Thyroid gland (tissue), 4 donors: ENCODE measurements around the gene GRM1. TPM values are rescaled to one million over a fixed set of nuclear protein-coding genes. Genes with fewer than 3 reads are reported as not detected.

Experiments
- DNase-seq, 2 donors: peaks; one replicate each; pipeline ENCODE4 v3.0.0-alpha.2; 2019
- H3K27ac ChIP-seq, 3 donors: fragments of 200-600 bp; sonication (generic); 1 replicate in 2 of 3; 2 replicates in 1 of 3; pipeline ENCODE4 v1.5.1; 2016 to 2019; ENCODE audit warnings: mild to moderate bottlenecking in 1 of 3, moderate library complexity in 1 of 3
- H3K27me3 ChIP-seq: fragments of 200-600 bp; sonication (generic); one replicate; pipeline ENCODE4 v1.5.1; 2019
- H3K36me3 ChIP-seq, 2 donors: fragments of 200-600 bp; sonication (generic); one replicate each; pipeline ENCODE4 v1.5.1; 2016 to 2019
- H3K4me1 ChIP-seq, 2 donors: fragments of 200-600 bp; sonication (generic); one replicate each; pipeline ENCODE4 v1.5.1; 2017 to 2019
- H3K4me3 ChIP-seq, 3 donors: fragments of 200-600 bp; sonication (generic); replicated peaks in 1 of 3; 1 replicate in 2 of 3; 2 replicates in 1 of 3; pipeline ENCODE4 v1.5.1; 2016; ENCODE audit warnings: mild to moderate bottlenecking in 1 of 3
- H3K9me3 ChIP-seq: fragments of 200-600 bp; sonication (generic); one replicate; pipeline ENCODE4 v1.5.1; 2017
- CTCF ChIP-seq, 6 experiments: fragments of 200-600 bp in 3 of 6; fragments of 450-650 bp in 3 of 6; sonication (generic) in 3 of 6; IDR thresholded peaks; one replicate each; pipeline ENCODE4 v1.5.1; 2016 to 2019; ENCODE audit warnings: antibody characterized with exemption in 6 of 6, mild to moderate bottlenecking in 2 of 6, inconsistent platforms in 1 of 6, moderate library complexity in 1 of 6
- POLR2A ChIP-seq, 2 donors: fragments of 450-650 bp; IDR thresholded peaks; one replicate each; pipeline ENCODE4 v1.6.1; 2017; ENCODE audit warnings: antibody characterized with exemption in 2 of 2, mild to moderate bottlenecking in 2 of 2, moderate library complexity in 1 of 2
- WGBS, 2 donors: methylation state at CpG; one replicate each; pipeline ENCODE4 v1.1.5; 2017; 5-methylcytosine and 5-hydroxymethylcytosine counted together
- intact Hi-C: fragments of 100-400 bp; cut with DNase I; formaldehyde crosslinking; loops from one replicate; pipeline ENCODE4 v1.15.1; 2023
- total RNA-seq, 4 donors: library from RNA; depleted of rRNA; stranded (reverse); fragments of >200 nt; gene quantifications; one replicate each; pipeline ENCODE4 v1.2.3, GENCODE V29; 2016

GRM1 gene
- total RNA-seq, 4 donors from 2014 or later = 0.29 to 2.5 (median 0.48) TPM

GRCh38 chr6:146183831-146184230 is 155.0 kb downstream of the GRM1 start:
- intact Hi-C loops = no loop called here
- Histone ChIP-seq H3K27ac (no peak overlapping the region), H3K27me3 (no peaks in the 10 kb centered on the region), H3K9me3 (no peaks in the 10 kb centered on the region), H3K36me3 (no peaks in the 10 kb centered on the region), H3K4me3 (no peak overlapping the region), H3K4me1 (no peaks in the 10 kb centered on the region)
- 61 to 85% methylated on average over 1 of the region's 1 CpG for WGBS, 2 donors
- no peak for DNase-seq
- no peak for TF ChIP-seq POLR2A (IDR thresholded peaks at IDR 0.05)
- TF ChIP-seq CTCF (IDR thresholded peaks at IDR 0.05) = no peak

GRCh38 chr6:146184701-146185100 is 155.8 kb downstream of the GRM1 start:
- no peak for DNase-seq
- Histone ChIP-seq H3K27me3 (no peaks in the 10 kb centered on the region), H3K27ac (no peak overlapping the region), H3K9me3 (no peaks in the 10 kb centered on the region), H3K4me3 (no peak overlapping the region), H3K4me1 (no peaks in the 10 kb centered on the region), H3K36me3 (no peaks in the 10 kb centered on the region)
- no peak for TF ChIP-seq POLR2A (IDR thresholded peaks at IDR 0.05)
- no peak for TF ChIP-seq CTCF (IDR thresholded peaks at IDR 0.05)
- intact Hi-C loops = no loop called here
- WGBS, 2 donors = 92 to 95% methylated on average over 1 of the region's 1 CpG

- no peaks in the 10 kb centered on the region for H3K9me3 ChIP-seq
- no peak for DNase-seq
- H3K4me1 ChIP-seq = no peaks in the 10 kb centered on the region
- WGBS, 2 donors = 81 to 83% methylated on average over 3 of the region's 3 CpGs
- intact Hi-C loops = no loop called here
- no peak overlapping the region for H3K4me3 ChIP-seq
- H3K36me3 ChIP-seq = no peaks in the 10 kb centered on the region
- no peaks in the 10 kb centered on the region for H3K27me3 ChIP-seq
- no peak overlapping the region for H3K27ac ChIP-seq
- TF ChIP-seq POLR2A (IDR thresholded peaks at IDR 0.05) = no peak
- no peak for TF ChIP-seq CTCF (IDR thresholded peaks at IDR 0.05)
Measured at GRCh38 chr6:146189131-146189530, 160.3 kb downstream of the GRM1 start.

GRCh38 chr6:146190581-146190980 is 161.7 kb downstream of the GRM1 start:
- 64 to 76% methylated on average over 2 of the region's 2 CpGs for WGBS, 2 donors
- Histone ChIP-seq H3K4me3 (no peak overlapping the region), H3K27ac (no peak overlapping the region), H3K36me3 (no peaks in the 10 kb centered on the region), H3K27me3 (no peaks in the 10 kb centered on the region), H3K4me1 (no peaks in the 10 kb centered on the region), H3K9me3 (no peaks in the 10 kb centered on the region)
- intact Hi-C loops = no loop called here
- TF ChIP-seq POLR2A (IDR thresholded peaks at IDR 0.05) (no peak), CTCF (IDR thresholded peaks at IDR 0.05) (no peak)
- DNase-seq = no peak

- Histone ChIP-seq H3K4me1 (no peaks in the 10 kb centered on the region), H3K4me3 (no peak overlapping the region), H3K27ac (no peak overlapping the region), H3K27me3 (no peaks in the 10 kb centered on the region), H3K9me3 (no peaks in the 10 kb centered on the region), H3K36me3 (no peaks in the 10 kb centered on the region)
- 82 to 92% methylated on average over 3 of the region's 3 CpGs for WGBS, 2 donors
- intact Hi-C loops = no loop called here
- TF ChIP-seq POLR2A (IDR thresholded peaks at IDR 0.05) (no peak), CTCF (IDR thresholded peaks at IDR 0.05) (no peak)
- no peak for DNase-seq
Measured at GRCh38 chr6:146191166-146191565, 162.3 kb downstream of the GRM1 start.
